COLO668 (cell line): ENCODE results near the gene NUDCD3.
A peak's percentile ranks its signal among the peaks of the same experiment; 100 is the strongest.

Experiments
- DNase-seq: peaks from one replicate; lab custom pipeline; 2025; ENCODE audit not compliant: unreplicated experiment; lab: John Stamatoyannopoulos, UW

The NUDCD3 gene

GRCh38 chr7:44385434-44386138 is 104.9 kb downstream of the NUDCD3 start:
- no peak for DNase-seq

GRCh38 chr7:44384586-44385433 is 105.6 kb downstream of the NUDCD3 start:
- no peak for DNase-seq

DNA sequence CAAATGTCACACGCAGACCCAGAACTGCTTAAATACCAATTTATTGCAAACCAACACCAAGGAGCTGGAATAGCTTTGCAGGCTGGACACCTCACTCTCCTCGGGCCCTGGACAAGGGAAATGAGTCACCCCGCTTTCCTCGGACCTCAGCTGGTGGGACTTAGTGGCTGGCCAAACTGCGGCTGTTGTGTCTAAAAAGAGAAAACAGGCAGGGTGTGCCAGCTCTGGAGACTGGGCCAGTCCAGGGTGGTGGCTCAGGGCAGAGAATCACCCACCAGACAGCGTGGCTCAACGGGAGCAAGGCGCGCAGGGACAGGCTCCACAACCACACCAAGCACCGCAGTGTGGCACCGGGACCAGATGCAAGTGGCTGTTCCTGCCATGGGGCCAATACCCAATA is 106.9 kb downstream of the NUDCD3 start:
- no peak for DNase-seq

GRCh38 chr7:44382459-44383265 is 107.8 kb downstream of the NUDCD3 start:
- no peak for DNase-seq

- DNase-seq, result no peak
Observed at GRCh38 chr7:44381494-44382220, 108.8 kb downstream of the NUDCD3 start.

- DNase-seq, result no peak
Observed at GRCh38 chr7:44380831-44381493, 109.5 kb downstream of the NUDCD3 start.

GRCh38 chr7:44380189-44380830 is 110.1 kb downstream of the NUDCD3 start:
- DNase-seq, result no peak

DNA sequence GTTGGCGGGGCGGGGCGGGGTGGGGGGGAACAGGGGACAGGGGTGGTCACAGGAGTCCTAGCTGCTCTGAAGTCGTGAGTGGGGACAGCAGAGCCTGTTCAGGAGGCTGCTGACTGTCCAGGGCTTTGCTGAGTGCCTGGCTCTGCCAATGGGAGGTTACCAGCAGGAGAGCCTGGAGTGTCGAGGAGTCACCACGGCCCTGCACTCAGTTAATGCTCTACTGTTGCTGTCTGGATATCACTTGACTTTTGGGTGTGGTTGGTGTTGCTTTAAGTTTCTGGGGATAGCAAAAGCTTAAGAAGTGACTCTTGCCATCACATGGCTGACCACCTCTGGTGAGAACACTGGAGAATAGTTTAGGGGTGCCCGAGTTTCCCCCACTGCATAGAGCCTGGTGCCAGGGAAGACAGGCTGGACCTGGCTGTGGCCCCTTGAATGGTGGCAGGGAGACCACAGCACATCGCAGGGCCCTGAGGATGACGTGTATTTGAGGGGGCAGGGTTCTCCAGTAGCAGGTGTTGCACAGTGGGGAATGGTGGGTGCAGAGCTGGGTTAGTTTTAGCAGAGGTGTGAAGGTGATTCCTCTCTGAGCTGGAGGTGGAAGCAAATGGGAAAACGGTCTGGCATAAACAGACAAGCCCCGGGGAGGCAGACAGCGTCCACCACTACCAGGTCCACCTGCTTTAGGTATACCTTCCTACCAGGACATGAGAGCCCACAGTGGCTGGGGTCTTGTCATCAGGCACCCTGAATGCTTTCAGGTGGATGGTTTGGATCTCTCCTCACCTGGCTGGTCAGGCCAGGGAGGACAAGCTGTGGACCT is 110.9 kb downstream of the NUDCD3 start:
- DNase-seq, result no peak

- no peak for DNase-seq
Observed at GRCh38 chr7:44378744-44379143, 111.7 kb downstream of the NUDCD3 start.

DNA sequence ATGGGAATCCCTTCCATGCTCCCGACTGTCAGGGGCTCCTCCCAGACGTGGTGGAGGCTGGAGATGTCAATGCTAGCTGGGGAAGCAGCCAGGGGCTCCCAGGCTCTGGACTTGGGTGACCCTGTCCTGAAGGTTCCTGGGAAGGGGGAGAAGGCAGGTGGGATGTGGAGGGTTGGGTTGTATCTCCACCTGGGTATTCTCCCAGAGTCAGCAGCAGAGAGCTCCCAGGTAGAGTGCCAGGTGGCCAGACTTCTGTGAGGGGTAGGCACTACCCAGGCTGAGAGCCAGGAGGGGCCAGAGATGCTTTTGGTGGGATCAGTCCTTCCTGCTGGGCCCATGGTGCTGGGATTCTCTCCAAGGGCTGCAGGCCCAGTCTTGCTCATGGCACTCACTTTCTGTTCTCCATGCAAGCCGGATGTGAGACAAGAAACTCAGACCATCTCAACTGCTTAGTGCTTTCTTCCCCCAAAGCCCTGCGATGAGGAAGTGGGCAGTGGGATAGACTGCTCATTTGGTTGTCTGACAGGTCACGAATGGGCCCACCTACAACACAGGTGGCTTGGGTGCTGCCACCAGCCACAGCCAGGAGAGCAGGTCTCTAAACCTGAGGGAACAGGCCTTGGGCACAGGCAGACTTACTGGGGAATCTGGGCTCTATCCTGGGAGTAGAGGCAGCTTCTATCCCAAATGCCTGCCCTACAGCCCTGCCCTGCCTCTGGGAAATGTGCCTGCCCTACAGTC is 112.6 kb downstream of the NUDCD3 start:
- no peak for DNase-seq

GRCh38 chr7:44377134-44377463 is 113.4 kb downstream of the NUDCD3 start:
- no peak for DNase-seq

GRCh38 chr7:44376429-44377133 is 113.9 kb downstream of the NUDCD3 start:
- DNase-seq, result no peak

GRCh38 chr7:44375926-44376342 is 114.5 kb downstream of the NUDCD3 start:
- no peak for DNase-seq

- DNase-seq, result peak; percentile 61
Observed at GRCh38 chr7:44375236-44375699, 115.2 kb downstream of the NUDCD3 start.

DNA sequence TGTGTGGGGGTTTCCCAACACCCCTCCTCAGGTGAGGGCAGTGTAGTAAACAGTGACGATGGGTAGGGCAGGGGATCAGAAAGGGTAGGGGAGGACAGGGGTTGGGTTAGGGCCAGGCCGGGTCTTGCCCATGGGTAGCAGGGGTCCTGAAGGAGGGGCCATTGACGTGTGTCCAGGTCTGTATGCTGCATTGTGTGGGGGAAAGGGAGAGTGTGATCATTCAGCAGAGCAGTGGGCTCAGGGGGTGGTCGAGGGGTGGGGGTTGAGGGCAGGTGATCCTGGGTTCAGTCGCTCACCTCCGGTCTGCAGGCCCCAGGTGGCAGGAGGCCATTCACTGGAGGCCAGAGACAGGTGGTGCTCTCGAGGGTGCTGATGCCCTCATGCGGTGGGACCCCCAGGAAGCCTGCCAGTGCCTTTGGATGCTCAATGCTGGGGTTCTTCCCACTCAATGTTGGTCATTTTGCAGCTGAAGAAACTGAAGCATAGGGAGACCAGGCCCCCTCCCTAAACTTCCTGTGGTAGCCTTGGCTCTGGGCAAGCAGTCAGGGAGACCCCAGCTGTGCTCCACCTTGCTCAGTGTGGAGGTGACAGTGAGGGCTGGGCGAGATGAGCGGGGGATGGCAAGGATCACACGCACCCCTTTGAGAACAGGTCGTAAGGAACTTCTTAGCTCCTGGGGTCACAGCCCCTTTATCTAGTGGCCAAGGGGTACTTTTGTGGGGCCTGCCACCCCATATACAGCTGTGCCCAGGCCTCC is 116.3 kb downstream of the NUDCD3 start:
- no peak for DNase-seq

DNA sequence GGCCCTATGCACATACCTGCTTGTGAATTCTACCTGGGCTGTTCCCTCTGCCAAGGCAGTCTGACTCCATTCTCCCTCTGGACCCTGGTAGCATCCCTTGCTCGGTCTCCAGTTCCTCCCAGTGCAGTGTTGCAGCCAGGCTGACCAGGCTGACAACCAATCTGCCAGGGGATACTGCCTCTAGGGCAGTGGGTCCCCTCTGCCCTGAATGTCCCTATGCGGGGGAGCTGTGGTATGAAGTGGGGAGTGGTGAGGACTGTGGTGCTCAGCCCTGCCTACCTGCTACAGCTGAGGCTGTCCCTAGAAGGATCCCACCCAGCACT is 117.1 kb downstream of the NUDCD3 start:
- no peak for DNase-seq
